GM19043 (cell line): Measurements from ENCODE around the gene RPAIN.
A peak's percentile ranks its signal among the peaks of the same experiment; 100 is the strongest.

Experiments used
- ATAC-seq: cut with Tn5 transposase; IDR thresholded peaks from one replicate; pipeline ENCODE4 v1.9.1; 2021; ENCODE audit warnings: low read depth; ENCODE audit not compliant: unreplicated experiment

Gene RPAIN, protein sequence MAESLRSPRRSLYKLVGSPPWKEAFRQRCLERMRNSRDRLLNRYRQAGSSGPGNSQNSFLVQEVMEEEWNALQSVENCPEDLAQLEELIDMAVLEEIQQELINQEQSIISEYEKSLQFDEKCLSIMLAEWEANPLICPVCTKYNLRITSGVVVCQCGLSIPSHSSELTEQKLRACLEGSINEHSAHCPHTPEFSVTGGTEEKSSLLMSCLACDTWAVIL

DNA sequence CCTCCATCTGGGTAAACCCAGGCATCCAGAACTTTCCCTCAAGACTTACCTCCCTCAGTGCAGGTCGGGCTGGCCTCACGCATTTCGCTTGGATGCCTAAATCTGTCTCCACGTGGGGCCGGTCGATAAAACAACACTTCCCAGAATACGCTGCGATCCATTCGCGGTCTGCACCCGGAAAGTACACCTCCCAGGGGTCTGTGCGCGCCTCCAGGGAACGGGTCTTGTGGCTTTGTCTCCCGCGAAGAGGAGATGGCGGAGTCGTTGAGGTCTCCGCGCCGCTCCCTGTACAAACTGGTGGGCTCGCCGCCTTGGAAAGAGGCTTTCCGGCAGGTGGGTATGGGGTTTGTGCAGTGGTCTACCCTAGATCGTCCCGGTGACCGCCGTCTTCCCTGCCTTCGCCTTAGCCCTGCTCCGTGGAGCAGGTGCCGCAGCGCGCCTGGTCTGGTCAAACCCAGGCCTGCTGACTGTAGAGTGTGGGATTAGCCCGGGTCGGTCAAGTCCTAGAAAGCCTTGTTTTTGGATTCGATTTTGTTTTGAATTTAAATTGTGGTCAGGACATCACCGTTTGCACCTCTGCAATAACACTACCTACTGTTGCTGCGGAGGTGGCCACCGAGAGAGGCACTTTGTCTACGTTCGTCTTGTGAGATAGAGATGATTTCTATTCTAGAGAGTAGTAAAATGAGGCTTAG, at the start of gene RPAIN:
Gene RPAIN, plus strand, starts transcription at position 224 of the 695 bp plus-strand sequence. Its CDS starts 29 bp downstream, at position 253.
- peak; percentile 45 for ATAC-seq

- ATAC-seq, result no peak
These were observed 49.6 kb upstream of the RPAIN start for GRCh38 chr17:5370411-5370810.

- ATAC-seq, result no peak
These were observed 46.9 kb upstream of the RPAIN start for GRCh38 chr17:5373112-5373511.

DNA sequence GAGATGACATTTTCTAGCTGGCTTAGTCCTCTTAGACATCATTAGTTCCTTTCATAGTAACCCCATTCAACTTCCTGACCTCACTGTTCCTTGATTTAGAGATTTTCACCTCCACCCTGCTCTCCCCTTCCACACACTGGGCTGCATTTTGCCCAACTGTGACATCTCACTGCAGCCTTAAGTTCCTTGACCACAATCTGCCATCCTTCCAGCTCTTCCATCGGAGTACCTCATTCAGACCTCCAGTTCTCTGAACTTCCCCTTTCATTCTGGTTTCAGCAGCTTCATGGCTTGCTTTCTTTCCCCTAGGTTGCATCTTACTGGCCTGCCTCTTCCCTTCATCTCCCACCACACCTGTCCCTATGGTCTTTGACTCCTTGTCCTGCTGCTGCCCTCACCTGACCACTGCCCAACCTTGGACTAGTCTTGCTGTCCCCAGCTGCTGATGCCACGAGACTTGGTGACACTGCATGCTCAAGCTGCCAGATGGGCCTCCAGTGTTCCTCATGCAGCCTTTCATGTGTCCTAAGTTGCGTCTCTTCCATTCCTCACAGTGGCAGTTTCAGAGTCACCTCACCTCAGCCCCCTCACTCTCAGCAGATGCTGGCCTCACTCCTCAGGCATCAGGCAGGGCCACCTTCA, 41.3 kb upstream of the RPAIN start:
- ATAC-seq, result no peak

- ATAC-seq, result no peak
These were observed 40.5 kb upstream of the RPAIN start for GRCh38 chr17:5379351-5380107.

DNA sequence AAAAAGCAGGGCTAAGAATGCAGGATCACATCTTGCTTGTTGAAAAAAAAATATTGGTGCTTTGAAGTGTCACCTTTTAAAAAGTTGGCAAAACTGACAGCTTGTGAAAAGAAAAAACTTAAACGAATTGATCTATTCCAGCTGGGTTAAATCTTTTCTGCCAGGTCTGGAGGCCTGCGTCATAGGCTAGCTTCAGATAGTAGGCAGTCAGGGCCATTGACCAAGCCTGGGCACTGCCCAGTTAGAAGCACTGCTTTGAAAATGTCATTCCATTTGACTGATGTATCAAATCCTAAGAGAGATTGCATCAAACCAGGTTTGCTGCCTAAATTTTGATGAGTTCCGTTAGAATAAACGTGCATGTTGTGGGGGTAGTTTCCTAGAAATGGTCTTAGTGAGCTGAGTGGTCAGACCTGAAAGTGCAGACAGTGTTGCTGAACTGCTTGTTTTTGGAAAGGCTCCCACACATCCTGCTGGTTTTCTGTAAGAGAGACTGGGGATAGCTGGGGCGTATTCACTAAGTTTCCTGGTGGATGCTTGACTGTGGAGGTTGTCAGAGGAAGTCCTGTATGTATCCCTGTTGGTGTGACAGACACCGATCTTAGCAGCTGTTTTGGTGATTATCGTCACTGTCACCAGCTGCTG, 39.4 kb upstream of the RPAIN start:
- no peak for ATAC-seq

GRCh38 chr17:5381542-5381941, 38.4 kb upstream of the RPAIN start:
- ATAC-seq, result no peak

- no peak for ATAC-seq
These were observed 28.3 kb upstream of the RPAIN start for GRCh38 chr17:5391678-5392077.

GRCh38 chr17:5396612-5397011, 23.4 kb upstream of the RPAIN start:
- ATAC-seq, result no peak

GRCh38 chr17:5399767-5400166, 20.2 kb upstream of the RPAIN start:
- ATAC-seq, result no peak

DNA sequence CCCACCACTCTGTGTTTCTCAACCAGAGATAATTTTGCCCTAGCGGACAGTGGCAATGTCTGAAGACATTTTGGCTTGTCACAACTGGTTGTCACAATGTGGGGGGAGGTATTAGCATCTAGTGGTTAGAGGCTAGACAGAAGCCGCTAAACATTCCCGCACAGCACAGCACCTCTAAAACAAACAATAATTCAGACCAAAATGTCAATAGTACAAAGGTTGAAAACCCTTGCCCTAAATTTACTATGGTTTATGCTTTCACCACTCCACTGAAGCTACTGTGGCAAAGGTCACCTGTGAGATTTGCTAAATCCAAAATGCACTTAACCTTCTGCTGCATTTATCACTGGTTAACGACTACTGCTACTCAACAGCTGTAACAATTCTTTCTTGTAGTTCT, 14.6 kb upstream of the RPAIN start:
- no peak for ATAC-seq

GRCh38 chr17:5408186-5408585, 11.8 kb upstream of the RPAIN start:
- no peak for ATAC-seq

DNA sequence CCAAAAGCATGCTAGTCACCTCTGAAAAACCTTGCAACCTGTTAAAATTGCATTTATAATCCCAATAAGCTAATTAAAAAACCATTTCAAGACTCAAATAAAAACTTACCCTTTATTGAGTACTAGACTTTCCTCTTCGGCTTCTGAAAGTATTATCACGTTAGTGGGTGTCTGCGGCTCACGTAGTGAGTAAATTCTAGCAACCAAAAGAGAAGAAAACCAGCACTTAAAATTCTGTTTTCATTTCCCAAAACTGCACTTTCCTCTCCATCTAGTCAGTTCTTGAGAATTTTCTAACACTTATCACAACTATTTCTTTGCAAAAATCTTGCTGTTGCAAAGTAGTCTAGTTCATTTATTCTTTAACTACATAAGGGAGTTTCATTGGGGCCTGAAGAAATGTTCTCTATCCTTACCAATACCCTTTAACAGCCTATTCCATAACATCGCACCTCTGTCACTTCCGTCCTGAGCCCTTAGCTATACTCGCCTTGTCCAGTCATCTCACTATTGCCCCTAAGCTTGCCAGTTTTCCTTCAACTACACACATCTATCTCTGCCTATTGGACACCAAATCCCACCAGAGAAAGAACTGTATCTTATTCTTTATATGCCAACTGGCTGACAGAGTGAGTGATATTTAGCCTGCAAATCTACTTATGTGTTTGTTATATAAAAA, 9.2 kb upstream of the RPAIN start:
- ATAC-seq, result no peak

GRCh38 chr17:5413682-5414081, 6.3 kb upstream of the RPAIN start:
- ATAC-seq, result no peak

- ATAC-seq, result no peak
These were observed 3.1 kb upstream of the RPAIN start for GRCh38 chr17:5416901-5417300.

GRCh38 chr17:5418858-5419355, 1.1 kb upstream of the RPAIN start:
- ATAC-seq, result no peak

DNA sequence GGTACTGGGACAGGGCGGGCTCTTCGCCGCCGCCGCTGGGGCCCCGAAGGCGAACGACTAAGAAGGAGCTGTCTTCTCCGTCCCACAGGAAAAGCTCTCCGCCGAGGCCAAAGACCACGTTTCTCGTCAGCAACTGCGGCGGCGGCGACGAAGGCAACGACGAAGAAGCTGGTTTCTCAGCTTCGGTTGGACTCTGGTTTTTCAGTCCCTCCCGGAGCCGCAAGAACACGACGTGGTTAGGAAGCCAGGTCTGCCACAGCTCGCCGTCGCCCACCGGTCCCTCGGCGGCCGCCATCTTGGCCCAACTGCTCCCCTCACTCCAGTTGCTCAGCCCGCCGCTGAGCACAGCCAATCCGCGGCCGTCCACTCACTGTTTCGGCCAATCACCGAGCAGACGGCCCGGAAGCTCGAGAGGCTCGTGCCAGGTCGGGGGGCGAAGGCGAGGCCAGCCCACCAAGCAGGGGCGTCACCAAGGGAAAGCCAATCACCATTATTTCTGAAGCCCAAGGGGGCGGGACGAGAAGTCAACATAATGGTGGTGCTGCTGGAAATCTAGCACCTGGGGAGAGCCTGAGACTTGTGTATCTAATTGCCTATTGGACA, 525 bp upstream of the RPAIN start, which contains the start of gene NUP88:
Gene NUP88, minus strand, starts transcription at position 307 of the 603 bp plus-strand sequence. Its CDS starts 12 bp downstream, at position 295.
- peak; percentile 81 for ATAC-seq

- ATAC-seq, result no peak
These were observed 2.5 kb downstream of the RPAIN start for GRCh38 chr17:5422505-5422904.

DNA sequence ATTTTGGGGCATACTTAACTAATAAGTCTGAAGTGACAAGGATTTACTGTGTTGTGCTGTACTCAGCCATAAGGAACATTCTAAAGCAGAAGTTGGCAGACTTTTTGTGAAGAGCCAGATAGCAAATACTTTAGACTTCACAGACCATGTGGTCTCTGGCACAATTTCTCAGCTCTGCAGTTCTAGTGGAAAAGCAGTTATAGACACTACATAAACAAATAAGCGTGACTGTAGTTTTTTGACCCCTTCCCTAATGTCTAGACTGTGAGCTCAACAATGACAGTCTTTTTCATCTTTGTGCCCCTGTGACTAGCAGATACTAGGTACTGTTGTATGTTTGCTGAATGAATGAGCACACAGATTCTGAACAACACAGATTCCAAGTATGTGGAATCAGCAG, 4.9 kb downstream of the RPAIN start:
- no peak for ATAC-seq
